Trophoblast cell (in vitro differentiated cells and primary cell): Measurements from ENCODE around the gene TEX29.

Source experiments
- DNase-seq, 2 donors: peaks; one replicate each; pipeline ENCODE4 v3.0.0-alpha.2; 2016
- H2AFZ ChIP-seq: 2 replicates; pipeline ENCODE4 v1.6.1; 2013; ENCODE audit warnings: low read length, moderate library complexity, mild to moderate bottlenecking; ENCODE audit not compliant: insufficient read depth, poor library complexity
- H2AK5ac ChIP-seq: 2 replicates; pipeline ENCODE4 v1.6.1; 2013; ENCODE audit warnings: mild to moderate bottlenecking, low read length
- H2BK120ac ChIP-seq: 2 replicates; pipeline ENCODE4 v1.6.1; 2013; ENCODE audit warnings: low read length, mild to moderate bottlenecking, moderate library complexity; ENCODE audit not compliant: insufficient read depth, poor library complexity
- H2BK12ac ChIP-seq: 2 replicates; pipeline ENCODE4 v1.6.1; 2013; ENCODE audit warnings: mild to moderate bottlenecking, low read length, moderate library complexity
- H2BK5ac ChIP-seq: 2 replicates; pipeline ENCODE4 v1.6.1; 2013; ENCODE audit warnings: low read length, low read depth, moderate library complexity, mild to moderate bottlenecking; ENCODE audit not compliant: poor library complexity
- H3K14ac ChIP-seq: 2 replicates; pipeline ENCODE4 v1.6.1; 2013; ENCODE audit warnings: mild to moderate bottlenecking, low read length
- H3K18ac ChIP-seq: 2 replicates; pipeline ENCODE4 v1.6.1; 2013; ENCODE audit warnings: mild to moderate bottlenecking, low read length
- H3K23ac ChIP-seq: 2 replicates; pipeline ENCODE4 v1.6.1; 2013; ENCODE audit warnings: low read length
- H3K27ac ChIP-seq: 2 replicates; pipeline ENCODE4 v1.5.1; 2013; ENCODE audit warnings: low read depth, mild to moderate bottlenecking, inconsistent platforms, low read length, moderate library complexity
- H3K27me3 ChIP-seq: 2 replicates; pipeline ENCODE4 v1.6.1; 2013; ENCODE audit warnings: inconsistent platforms, mild to moderate bottlenecking, low read length, moderate library complexity; ENCODE audit not compliant: insufficient read depth
- H3K36me3 ChIP-seq, 2 experiments: 1 replicate in 1 of 2; 2 replicates in 1 of 2; pipeline ENCODE4 v1.6.1; 2013; ENCODE audit warnings: low read length in 2 of 2, mild to moderate bottlenecking in 2 of 2, moderate library complexity in 1 of 2; ENCODE audit not compliant: insufficient read depth in 2 of 2, control insufficient read depth in 1 of 2
- H3K4ac ChIP-seq: 2 replicates; pipeline ENCODE4 v1.6.1; 2013; ENCODE audit warnings: low read depth, mild to moderate bottlenecking, low read length, moderate library complexity
- H3K4me1 ChIP-seq, 2 experiments: 1 replicate in 1 of 2; 2 replicates in 1 of 2; pipeline ENCODE4 v1.6.1; 2013; ENCODE audit warnings: low read length in 2 of 2, mild to moderate bottlenecking in 2 of 2, moderate library complexity in 1 of 2; ENCODE audit not compliant: insufficient read depth in 2 of 2, control insufficient read depth in 1 of 2
- H3K4me2 ChIP-seq: 2 replicates; pipeline ENCODE4 v1.6.1; 2013; ENCODE audit warnings: inconsistent platforms, mild to moderate bottlenecking, low read length, moderate library complexity
- H3K4me3 ChIP-seq: 2 replicates; pipeline ENCODE4 v1.5.1; 2013; ENCODE audit warnings: mild to moderate bottlenecking, low read depth, low read length, inconsistent platforms
- H3K79me1 ChIP-seq: one replicate; pipeline ENCODE4 v1.6.1; 2013; ENCODE audit warnings: low read length
- H3K79me2 ChIP-seq: 2 replicates; pipeline ENCODE4 v1.6.1; 2013; ENCODE audit warnings: low read length, mild to moderate bottlenecking; ENCODE audit not compliant: control insufficient read depth, insufficient read depth, poor library complexity
- H3K9ac ChIP-seq: 2 replicates; pipeline ENCODE4 v1.6.1; 2013; ENCODE audit warnings: mild to moderate bottlenecking, low read length
- H3K9me3 ChIP-seq: 2 replicates; pipeline ENCODE4 v1.6.1; 2013; ENCODE audit warnings: low read depth, mild to moderate bottlenecking, control low read depth, inconsistent platforms, low read length; ENCODE audit not compliant: insufficient read depth
- H4K12ac ChIP-seq: 2 replicates; pipeline ENCODE4 v1.6.1; 2013; ENCODE audit warnings: low read depth, mild to moderate bottlenecking, low read length, moderate library complexity
- H4K8ac ChIP-seq: 2 replicates; pipeline ENCODE4 v1.6.1; 2013; ENCODE audit warnings: low read depth, mild to moderate bottlenecking, low read length, moderate library complexity
- H4K91ac ChIP-seq: one replicate; pipeline ENCODE4 v1.6.1; 2013; ENCODE audit warnings: low read depth, mild to moderate bottlenecking, low read length, moderate library complexity
- WGBS: extraction: QIAGEN DNeasy Blood & Tissue Kit; methylation state at CpG from one replicate; pipeline ENCODE4 v1.1.7; 2013; ENCODE audit warnings: missing lambda C conversion rate; ENCODE audit not compliant: insufficient read length, insufficient coverage; ENCODE audit errors: extremely low coverage; 5-methylcytosine and 5-hydroxymethylcytosine counted together

The TEX29 gene

DNA sequence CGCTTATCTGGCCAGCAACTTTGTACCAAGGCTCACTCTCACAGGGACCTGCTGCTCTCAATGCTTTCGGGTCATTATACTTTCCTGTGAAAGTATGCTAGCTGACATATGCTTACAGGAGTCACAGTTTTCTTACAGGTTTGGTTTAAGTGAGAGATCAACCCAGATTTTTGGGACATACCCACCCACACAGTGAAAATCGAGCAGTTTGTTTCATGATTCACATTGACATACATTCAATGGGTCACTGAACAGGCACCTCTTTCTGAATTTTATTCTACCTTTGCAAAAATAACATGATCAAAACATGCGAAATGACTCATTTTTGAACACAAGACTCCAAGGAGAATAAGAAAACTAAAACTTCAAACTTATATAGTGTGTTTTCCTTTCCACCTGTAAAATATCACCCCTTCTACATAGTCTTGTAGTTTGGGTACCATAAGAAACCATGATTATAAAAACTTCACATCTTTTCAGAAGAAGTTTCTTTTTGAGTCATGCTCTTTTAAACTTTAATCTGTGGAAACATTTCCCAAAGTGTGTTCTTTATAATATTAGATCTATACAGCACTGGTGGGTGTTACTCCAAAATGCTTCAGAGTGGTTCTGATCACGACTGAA, 44.3 kb upstream of the TEX29 start:
- Histone ChIP-seq H2BK5ac (no peak overlapping the region), H4K12ac (no peak overlapping the region), H2AK5ac (no peak overlapping the region), H2BK120ac (no peak overlapping the region), H3K4ac (no peak overlapping the region), H3K79me1 (no peaks in the 10 kb centered on the region), H2AFZ (no peak overlapping the region), H3K27ac (no peak overlapping the region), H3K27me3 (no peaks in the 10 kb centered on the region), H4K91ac (no peak overlapping the region), H3K23ac (no peak overlapping the region), H3K14ac (no peak overlapping the region), H3K36me3 (peaks cover 27 to 47% of the 10 kb centered on the region in 2 experiments), H3K4me3 (no peak overlapping the region), H2BK12ac (no peak overlapping the region), H3K79me2 (no peaks in the 10 kb centered on the region), H4K8ac (no peak overlapping the region), H3K4me1 (no peaks in the 10 kb centered on the region), H3K18ac (no peak overlapping the region), H3K9me3 (peaks cover 2% of the 10 kb centered on the region), H3K4me2 (no peak overlapping the region), H3K9ac (no peak overlapping the region)
- WGBS, result no CpG with 5 or more reads among the region's 5 CpGs
- no peak for DNase-seq

DNA sequence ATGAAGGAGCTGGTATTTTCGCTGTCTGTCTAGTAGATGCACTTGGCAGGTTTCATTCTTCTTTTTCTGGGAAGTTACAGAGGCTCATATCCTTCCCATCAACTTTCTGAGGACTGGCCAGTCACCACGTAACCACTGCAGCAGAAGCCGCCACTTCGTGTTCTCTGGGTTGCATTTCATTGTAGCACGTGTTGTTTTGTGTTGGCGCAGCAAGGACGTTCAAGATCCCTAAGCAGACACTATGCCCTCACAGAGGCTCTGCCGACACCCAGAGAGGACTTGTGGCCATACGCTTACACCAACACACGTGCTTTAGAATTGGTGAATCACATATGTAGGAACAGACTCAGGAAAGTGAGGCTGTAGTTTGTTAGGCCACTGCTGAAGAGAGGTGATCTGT, 42.2 kb upstream of the TEX29 start:
- H3K27me3 ChIP-seq, result no peaks in the 10 kb centered on the region
- H3K18ac ChIP-seq, result no peak overlapping the region
- H2AFZ ChIP-seq, result no peak overlapping the region
- no peak for DNase-seq
- no peak overlapping the region for H3K4me3 ChIP-seq
- peak overlapping the region; percentile 11 for H3K23ac ChIP-seq
- no peaks in the 10 kb centered on the region for H3K4me1 ChIP-seq
- H2BK120ac ChIP-seq, result no peak overlapping the region
- H4K91ac ChIP-seq, result no peak overlapping the region
- H2BK12ac ChIP-seq, result no peak overlapping the region
- no peak overlapping the region for H3K14ac ChIP-seq
- H4K8ac ChIP-seq, result no peak overlapping the region
- H4K12ac ChIP-seq, result no peak overlapping the region
- no CpG with 5 or more reads among the region's 10 CpGs for WGBS
- H3K79me2 ChIP-seq, result no peaks in the 10 kb centered on the region
- peaks cover 30 to 46% of the 10 kb centered on the region in 2 experiments for H3K36me3 ChIP-seq
- no peak overlapping the region for H3K4ac ChIP-seq
- no peak overlapping the region for H2AK5ac ChIP-seq
- no peak overlapping the region for H3K4me2 ChIP-seq
- no peaks in the 10 kb centered on the region for H3K9me3 ChIP-seq
- H2BK5ac ChIP-seq, result no peak overlapping the region
- H3K9ac ChIP-seq, result no peak overlapping the region
- H3K79me1 ChIP-seq, result no peaks in the 10 kb centered on the region
- no peak overlapping the region for H3K27ac ChIP-seq

DNA sequence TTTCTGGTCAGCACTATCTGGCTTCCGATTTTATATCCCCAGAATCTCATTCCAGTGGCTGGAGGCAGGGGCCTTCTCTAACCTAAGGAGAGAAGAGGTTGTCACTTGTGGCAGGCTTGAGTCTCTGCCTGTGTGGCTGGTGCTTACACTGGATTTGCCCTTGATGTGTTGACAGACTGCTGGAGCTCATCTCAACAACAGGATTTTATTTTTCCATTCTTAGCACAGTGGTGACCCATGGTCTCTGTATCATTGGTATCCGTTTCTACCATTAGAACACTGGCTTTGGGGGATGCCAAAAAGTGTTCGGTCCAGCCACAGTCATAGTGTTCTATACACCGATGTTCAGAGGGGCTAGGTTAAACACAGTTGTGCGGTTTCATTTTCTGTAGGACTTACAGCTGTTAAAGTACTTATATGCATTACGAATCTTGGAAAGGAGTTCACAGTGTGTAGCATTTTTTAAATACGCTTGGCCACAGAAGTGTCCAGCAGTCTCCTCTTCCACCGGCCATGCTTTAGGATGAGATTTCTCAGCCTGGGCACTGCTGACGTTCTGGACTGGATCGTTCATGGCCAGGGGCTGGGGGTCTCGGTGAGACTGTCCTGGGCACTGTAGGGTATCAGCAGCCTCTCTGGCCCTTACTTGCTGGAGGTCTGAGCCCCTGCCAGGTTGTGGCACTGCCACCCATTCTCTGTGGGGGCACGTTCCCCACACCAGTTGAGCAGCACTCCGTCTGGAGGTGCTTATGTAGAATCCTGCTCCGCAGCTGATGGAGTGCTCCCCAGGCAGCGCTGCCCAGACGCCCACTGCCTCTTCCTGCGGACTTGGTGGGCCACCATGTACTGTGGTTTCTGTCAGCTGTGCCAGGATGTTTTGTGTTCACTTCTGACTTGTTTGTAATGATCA, 41.4 kb upstream of the TEX29 start:
- no peaks in the 10 kb centered on the region for H3K27me3 ChIP-seq
- no peak overlapping the region for H2BK5ac ChIP-seq
- H2BK12ac ChIP-seq, result no peak overlapping the region
- no peak overlapping the region for H3K9ac ChIP-seq
- no peak overlapping the region for H4K12ac ChIP-seq
- H2AFZ ChIP-seq, result no peak overlapping the region
- H3K23ac ChIP-seq, result no peak overlapping the region
- no peak overlapping the region for H2AK5ac ChIP-seq
- H3K14ac ChIP-seq, result no peak overlapping the region
- H3K79me2 ChIP-seq, result no peaks in the 10 kb centered on the region
- H3K4me1 ChIP-seq, result no peaks in the 10 kb centered on the region
- no peak overlapping the region for H3K18ac ChIP-seq
- no peak overlapping the region for H2BK120ac ChIP-seq
- no peak for DNase-seq
- peaks cover 30 to 46% of the 10 kb centered on the region in 2 experiments for H3K36me3 ChIP-seq
- H4K8ac ChIP-seq, result no peak overlapping the region
- WGBS, result no CpG with 5 or more reads among the region's 17 CpGs
- H3K4me2 ChIP-seq, result no peak overlapping the region
- H3K79me1 ChIP-seq, result no peaks in the 10 kb centered on the region
- H3K27ac ChIP-seq, result no peak overlapping the region
- H3K9me3 ChIP-seq, result no peaks in the 10 kb centered on the region
- no peak overlapping the region for H4K91ac ChIP-seq
- no peak overlapping the region for H3K4me3 ChIP-seq
- H3K4ac ChIP-seq, result no peak overlapping the region

DNA sequence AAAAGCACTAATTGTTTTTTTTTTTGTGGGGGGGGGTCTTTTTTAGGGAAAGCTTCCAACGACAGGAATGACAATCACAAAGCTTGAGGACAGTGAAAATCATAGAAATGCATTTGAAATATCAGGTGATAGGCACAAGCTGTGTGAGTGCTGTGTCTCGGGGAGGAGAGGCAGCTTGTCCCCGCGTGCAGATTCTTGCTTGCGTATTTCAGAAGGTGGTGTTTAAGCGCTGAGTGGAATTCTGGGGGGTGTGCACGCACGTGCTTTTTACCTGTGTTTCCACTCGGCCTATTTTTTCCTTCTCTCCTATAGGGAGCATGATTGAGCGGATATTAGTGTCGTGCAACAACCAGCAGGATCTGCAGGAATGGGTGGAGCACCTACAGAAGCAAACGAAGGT, 40.2 kb upstream of the TEX29 start:
- no peak overlapping the region for H3K23ac ChIP-seq
- no peak overlapping the region for H3K27ac ChIP-seq
- H2BK12ac ChIP-seq, result no peak overlapping the region
- no peak overlapping the region for H2BK120ac ChIP-seq
- no peak overlapping the region for H4K12ac ChIP-seq
- no peak overlapping the region for H4K91ac ChIP-seq
- H3K79me1 ChIP-seq, result no peaks in the 10 kb centered on the region
- no peaks in the 10 kb centered on the region for H3K9me3 ChIP-seq
- H2AFZ ChIP-seq, result no peak overlapping the region
- H3K4me1 ChIP-seq, result no peaks in the 10 kb centered on the region
- WGBS, result no CpG with 5 or more reads among the region's 12 CpGs
- H3K36me3 ChIP-seq, result peaks cover 34 to 54% of the 10 kb centered on the region in 2 experiments
- no peak for DNase-seq
- no peak overlapping the region for H3K4me3 ChIP-seq
- no peak overlapping the region for H3K4ac ChIP-seq
- H4K8ac ChIP-seq, result no peak overlapping the region
- no peaks in the 10 kb centered on the region for H3K79me2 ChIP-seq
- H3K9ac ChIP-seq, result no peak overlapping the region
- no peak overlapping the region for H3K14ac ChIP-seq
- no peak overlapping the region for H3K4me2 ChIP-seq
- no peak overlapping the region for H3K18ac ChIP-seq
- no peak overlapping the region for H2AK5ac ChIP-seq
- H2BK5ac ChIP-seq, result no peak overlapping the region
- H3K27me3 ChIP-seq, result no peaks in the 10 kb centered on the region
